GM12891 (cell line): ENCODE data around the gene PRKCD.
"Not testable (repeated sequence)": the region's sequence is repeated elsewhere in the genome, so short reads cannot be mapped to it uniquely, and the experiment has no call there.

ENCODE experiments used
- PAX5 ChIP-seq: IDR thresholded peaks from 2 replicates; pipeline ENCODE4 v1.6.1; 2011; ENCODE audit warnings: low read length, moderate library complexity, mild to moderate bottlenecking; ENCODE audit not compliant: insufficient read depth, severe bottlenecking
- POLR2A ChIP-seq: IDR thresholded peaks from 2 replicates; pipeline ENCODE4 v1.6.1; 2011; ENCODE audit warnings: low read depth, low read length, control low read depth
- POLR2AphosphoS5 ChIP-seq: IDR thresholded peaks from 2 replicates; pipeline ENCODE4 v1.6.1; 2011; ENCODE audit warnings: low read depth, low read length, control low read depth
- TAF1 ChIP-seq: IDR thresholded peaks from 2 replicates; pipeline ENCODE4 v1.6.1; 2011; ENCODE audit warnings: low read depth, low read length, control low read depth

DNA sequence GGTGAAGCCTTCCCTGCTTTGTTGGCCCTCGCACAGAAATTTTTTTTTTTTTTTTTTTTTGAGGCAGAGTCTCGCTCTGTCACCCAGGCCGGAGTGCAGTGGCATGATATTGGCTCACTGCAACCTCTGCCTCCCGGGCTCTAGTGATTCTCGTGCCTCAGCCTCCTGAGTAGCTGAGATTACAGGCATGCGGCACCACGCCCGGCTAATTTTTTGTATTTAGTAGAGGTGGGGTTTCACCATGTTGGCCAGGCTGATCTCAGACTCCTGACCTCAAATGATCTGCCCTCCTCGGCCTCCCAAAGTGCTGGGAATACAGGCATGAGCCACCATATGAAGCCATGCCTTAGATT lies 9.9 kb upstream of the PRKCD start:
- TF ChIP-seq TAF1, POLR2AphosphoS5, POLR2A, PAX5: not testable (repeated sequence)
